ENCODE data around the gene CCDC9B.

CCDC9B gene

DNA sequence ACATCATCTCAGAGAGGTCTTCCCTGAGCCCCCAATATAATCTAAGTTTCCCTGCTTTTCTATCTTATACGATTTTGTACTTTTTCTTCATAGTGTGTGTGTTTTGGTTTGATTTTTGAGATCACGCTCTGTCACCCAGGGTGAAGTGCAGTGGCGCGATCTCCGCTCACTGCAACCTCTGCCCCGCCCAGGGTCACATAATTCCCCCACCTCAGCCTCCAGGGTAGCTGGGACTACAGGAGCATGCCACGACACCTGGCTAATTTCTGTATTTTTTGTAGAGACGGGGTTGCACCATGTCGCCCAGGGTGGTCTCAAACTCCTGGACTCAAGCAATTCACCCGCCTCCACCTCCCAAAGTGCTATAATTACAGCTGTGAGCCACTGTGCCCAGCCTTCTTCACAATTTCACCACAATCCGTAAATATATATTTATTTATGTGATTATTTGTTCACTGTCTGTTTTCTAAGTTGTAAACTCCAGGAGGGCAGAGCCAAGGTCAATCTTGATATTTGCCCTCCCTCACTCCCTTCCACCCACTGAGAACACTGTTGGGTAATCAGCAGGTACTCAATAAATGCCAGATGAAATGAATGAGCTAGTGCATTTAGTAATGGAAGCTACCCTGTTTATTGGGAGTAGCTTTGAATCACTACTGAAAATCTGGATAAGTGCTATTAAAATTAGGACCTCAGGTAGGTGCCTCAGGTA lies 41.2 kb upstream of the CCDC9B start:
- TF ChIP-seq, protein P1, sequence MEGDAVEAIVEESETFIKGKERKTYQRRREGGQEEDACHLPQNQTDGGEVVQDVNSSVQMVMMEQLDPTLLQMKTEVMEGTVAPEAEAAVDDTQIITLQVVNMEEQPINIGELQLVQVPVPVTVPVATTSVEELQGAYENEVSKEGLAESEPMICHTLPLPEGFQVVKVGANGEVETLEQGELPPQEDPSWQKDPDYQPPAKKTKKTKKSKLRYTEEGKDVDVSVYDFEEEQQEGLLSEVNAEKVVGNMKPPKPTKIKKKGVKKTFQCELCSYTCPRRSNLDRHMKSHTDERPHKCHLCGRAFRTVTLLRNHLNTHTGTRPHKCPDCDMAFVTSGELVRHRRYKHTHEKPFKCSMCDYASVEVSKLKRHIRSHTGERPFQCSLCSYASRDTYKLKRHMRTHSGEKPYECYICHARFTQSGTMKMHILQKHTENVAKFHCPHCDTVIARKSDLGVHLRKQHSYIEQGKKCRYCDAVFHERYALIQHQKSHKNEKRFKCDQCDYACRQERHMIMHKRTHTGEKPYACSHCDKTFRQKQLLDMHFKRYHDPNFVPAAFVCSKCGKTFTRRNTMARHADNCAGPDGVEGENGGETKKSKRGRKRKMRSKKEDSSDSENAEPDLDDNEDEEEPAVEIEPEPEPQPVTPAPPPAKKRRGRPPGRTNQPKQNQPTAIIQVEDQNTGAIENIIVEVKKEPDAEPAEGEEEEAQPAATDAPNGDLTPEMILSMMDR (IDR thresholded peaks at IDR 0.05; ENCODE audit: borderline replicate concordance, control extremely low read depth, extremely low read depth, insufficient read depth, missing control alignments) = no peak
- no peak for DNase-seq (ENCODE audit: low spot score)
- in situ Hi-C loops (cut with MboI; ENCODE audit: low sequenced_read_pairs, unreplicated experiment) = no loop called here

DNA sequence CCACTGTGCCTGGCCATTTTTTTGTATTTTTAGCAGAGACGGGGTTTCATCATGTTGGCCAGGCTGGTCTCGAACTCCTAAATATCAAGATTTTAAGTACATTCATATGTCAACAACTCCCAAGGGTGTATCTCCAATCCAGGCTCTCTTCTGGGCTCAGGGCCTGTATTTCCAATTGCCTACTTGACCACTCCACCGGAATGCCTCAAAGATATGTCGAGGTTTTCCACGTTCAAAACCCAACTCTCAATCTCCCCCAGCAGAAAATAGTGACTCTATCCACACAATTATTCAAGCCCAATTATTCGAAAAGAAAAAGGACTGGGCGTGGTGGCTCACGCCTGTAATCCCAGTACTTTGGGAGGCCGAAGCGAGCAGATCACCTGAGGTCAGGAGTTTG lies 39.9 kb upstream of the CCDC9B start:
- no peak for DNase-seq (ENCODE audit: low spot score)
- in situ Hi-C loops (cut with MboI; ENCODE audit: low sequenced_read_pairs, unreplicated experiment) = no loop called here
- TF ChIP-seq, protein P1 (IDR thresholded peaks at IDR 0.05; ENCODE audit: borderline replicate concordance, control extremely low read depth, extremely low read depth, insufficient read depth, missing control alignments) = no peak

DNA sequence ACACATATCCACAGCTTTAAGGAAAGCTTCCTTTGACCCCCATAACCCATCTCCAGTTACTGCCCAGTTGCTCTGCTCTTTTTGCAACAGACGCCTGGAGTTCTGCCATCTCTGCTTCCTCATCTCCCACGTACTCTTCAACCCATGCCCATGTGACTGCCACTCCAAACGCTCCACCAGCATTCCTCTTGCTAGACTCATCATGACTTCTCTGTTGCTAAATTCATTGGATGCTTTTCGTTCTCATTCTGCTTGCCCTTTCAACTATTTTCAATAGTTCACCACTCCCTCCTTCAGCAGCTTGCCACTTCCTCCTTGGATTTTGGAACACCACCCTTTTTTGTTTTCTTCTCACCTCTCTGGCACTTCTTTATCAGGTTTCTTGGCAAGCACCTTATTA lies 39.1 kb upstream of the CCDC9B start:
- TF ChIP-seq, protein P1 (IDR thresholded peaks at IDR 0.05; ENCODE audit: borderline replicate concordance, control extremely low read depth, extremely low read depth, insufficient read depth, missing control alignments) = no peak
- in situ Hi-C loops (cut with MboI; ENCODE audit: low sequenced_read_pairs, unreplicated experiment) = no loop called here

GRCh38 chr15:40379374-40379773 lies 38.6 kb upstream of the CCDC9B start:
- in situ Hi-C loops (cut with MboI; ENCODE audit: low sequenced_read_pairs, unreplicated experiment) = no loop called here
- TF ChIP-seq, protein P1 (IDR thresholded peaks at IDR 0.05; ENCODE audit: borderline replicate concordance, control extremely low read depth, extremely low read depth, insufficient read depth, missing control alignments) = no peak
- no peak for DNase-seq (ENCODE audit: low spot score)

More for the DNA sequence above, 39.1 kb upstream of the CCDC9B start:
- no peak for DNase-seq (ENCODE audit: low spot score)

DNA sequence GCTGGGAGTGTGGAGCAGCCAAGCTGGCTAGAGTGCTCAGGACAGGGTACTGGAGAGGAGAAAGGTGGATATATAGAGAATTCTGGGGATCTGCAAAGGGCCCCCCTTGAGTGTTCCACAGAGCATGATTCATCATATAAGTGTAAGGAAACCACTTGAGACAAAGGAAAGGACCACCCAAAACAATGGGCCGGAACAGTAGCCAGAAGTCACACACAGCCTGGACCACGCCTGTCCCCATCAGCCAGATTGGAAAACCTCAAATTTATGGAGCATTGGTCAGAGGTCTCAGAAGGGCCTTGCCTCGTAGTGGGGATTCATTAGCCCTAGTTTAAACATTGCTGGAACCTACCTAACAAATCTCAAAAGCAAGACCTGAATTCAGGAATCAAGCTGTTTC lies 36.9 kb upstream of the CCDC9B start:
- in situ Hi-C loops (cut with MboI; ENCODE audit: low sequenced_read_pairs, unreplicated experiment) = no loop called here
- no peak for DNase-seq (ENCODE audit: low spot score)
- TF ChIP-seq, protein P1 (IDR thresholded peaks at IDR 0.05; ENCODE audit: borderline replicate concordance, control extremely low read depth, extremely low read depth, insufficient read depth, missing control alignments) = no peak

DNA sequence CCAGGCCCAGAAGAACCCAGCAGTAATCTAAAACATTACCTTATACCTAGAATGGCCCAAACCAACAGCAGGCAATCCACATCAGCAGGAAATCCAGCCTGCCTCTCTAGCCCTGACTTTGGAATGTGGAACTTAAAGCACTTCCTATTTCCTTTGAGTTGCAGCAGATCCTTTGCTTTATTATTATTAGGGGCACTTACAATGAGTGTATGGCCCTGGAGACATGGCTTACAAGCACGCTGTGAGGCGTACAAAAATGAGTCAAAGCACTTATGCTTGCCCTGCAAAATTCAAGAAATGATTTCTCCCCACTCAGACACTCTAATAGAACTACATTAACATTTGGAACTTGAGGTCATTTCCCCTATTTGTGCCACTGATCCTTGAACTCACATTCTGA lies 32.2 kb upstream of the CCDC9B start:
- no peak for DNase-seq (ENCODE audit: low spot score)
- in situ Hi-C loops (cut with MboI; ENCODE audit: low sequenced_read_pairs, unreplicated experiment) = no loop called here
- TF ChIP-seq, protein P1 (IDR thresholded peaks at IDR 0.05; ENCODE audit: borderline replicate concordance, control extremely low read depth, extremely low read depth, insufficient read depth, missing control alignments) = no peak
